ENCODE measurements around the gene RNF150. TPM values are rescaled to one million over a fixed set of nuclear protein-coding genes. Genes with fewer than 3 reads are reported as not detected.

Gene RNF150
- polyA plus RNA-seq, 3 donors = 0.21 TPM; not detected in 2

DNA sequence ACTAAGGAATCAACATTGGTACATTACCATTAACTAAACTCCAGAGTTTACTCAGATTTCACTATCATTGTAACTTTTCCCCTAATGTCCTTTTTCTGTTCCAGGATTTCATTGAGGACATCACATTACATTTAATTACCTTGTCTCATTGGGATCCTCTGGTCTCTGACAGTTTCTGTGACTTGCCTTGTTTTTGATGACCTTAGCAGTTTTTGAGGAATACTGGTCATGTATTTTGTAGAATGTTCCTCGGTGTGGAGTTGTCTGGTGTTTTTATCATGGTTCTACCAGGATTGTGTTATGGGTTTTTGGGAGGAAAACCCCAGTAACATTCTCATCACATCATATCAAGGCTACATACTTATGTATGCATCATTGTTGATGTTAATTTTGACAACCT, 281.5 kb downstream of the RNF150 start:
- H3K9me3 Mint-ChIP-seq = peaks cover 0 to 4% (median 0%) of the 10 kb centered on the region in 7 donors
- Histone ChIP-seq H3K9me3 (replicated peaks in 1 of 2; ENCODE audit: control insufficient read depth in 1 of 2, insufficient read depth in 1 of 2, low read length in 2 of 2) (no peaks in the 10 kb centered on the region), H4K20me1 (ENCODE audit: insufficient read depth, low read length) (no peaks in the 10 kb centered on the region), H3K36me3 (replicated peaks in 1 of 2; ENCODE audit: control insufficient read depth in 1 of 2, insufficient read depth in 2 of 2, low read length in 2 of 2) (no peaks in the 10 kb centered on the region), H3K9ac (ENCODE audit: insufficient read depth, low read length, poor library complexity, severe bottlenecking) (no peak overlapping the region), H3K4me3 (replicated peaks in 1 of 3; ENCODE audit: low read depth in 2 of 3, low read length in 3 of 3) (no peak overlapping the region), H3K4me1 (ENCODE audit: control insufficient read depth in 1 of 2, insufficient read depth in 2 of 2, low read length in 2 of 2) (peaks cover 4 to 5% of the 10 kb centered on the region in 2 donors), H3K79me2 (ENCODE audit: insufficient read depth, low read length) (no peaks in the 10 kb centered on the region), H3K27ac (ENCODE audit: low read depth in 1 of 2, low read length in 2 of 2) (no peak overlapping the region), H3K4me2 (replicated peaks; ENCODE audit: extremely low read depth, low read length, poor library complexity, severe bottlenecking) (no peak overlapping the region), H3K27me3 (ENCODE audit: control insufficient read depth in 2 of 2, insufficient read depth in 2 of 2, low read length in 2 of 2) (peaks cover 0 to 2% of the 10 kb centered on the region in 2 donors), H2AFZ (ENCODE audit: insufficient read depth, low read depth, low read length, poor library complexity, severe bottlenecking) (no peak overlapping the region)
- intact Hi-C loops (cut with micrococcal nuclease) = loop anchor here in 1 of 2 donors (10.0 kb wide), 2 partner anchors 167 to 497 kb away; no protein-coding TSS in a partner anchor
- peaks cover 7% of the 10 kb centered on the region for H3K4me1 Mint-ChIP-seq
- no peak overlapping the region for H3K27ac Mint-ChIP-seq
- WGBS (ENCODE audit: insufficient coverage) = no CpG with 5 or more reads among the region's 1 CpG
- H3K27me3 Mint-ChIP-seq (ENCODE audit: low read depth in 3 of 3) = peaks cover 5 to 10% (median 9%) of the 10 kb centered on the region in 3 donors
- no peaks in the 10 kb centered on the region for H3K36me3 Mint-ChIP-seq
- H3K4me3 Mint-ChIP-seq = no peak overlapping the region
- no peak for TF ChIP-seq CTCF (IDR thresholded peaks at IDR 0.05)
- no peak for DNase-seq

DNA sequence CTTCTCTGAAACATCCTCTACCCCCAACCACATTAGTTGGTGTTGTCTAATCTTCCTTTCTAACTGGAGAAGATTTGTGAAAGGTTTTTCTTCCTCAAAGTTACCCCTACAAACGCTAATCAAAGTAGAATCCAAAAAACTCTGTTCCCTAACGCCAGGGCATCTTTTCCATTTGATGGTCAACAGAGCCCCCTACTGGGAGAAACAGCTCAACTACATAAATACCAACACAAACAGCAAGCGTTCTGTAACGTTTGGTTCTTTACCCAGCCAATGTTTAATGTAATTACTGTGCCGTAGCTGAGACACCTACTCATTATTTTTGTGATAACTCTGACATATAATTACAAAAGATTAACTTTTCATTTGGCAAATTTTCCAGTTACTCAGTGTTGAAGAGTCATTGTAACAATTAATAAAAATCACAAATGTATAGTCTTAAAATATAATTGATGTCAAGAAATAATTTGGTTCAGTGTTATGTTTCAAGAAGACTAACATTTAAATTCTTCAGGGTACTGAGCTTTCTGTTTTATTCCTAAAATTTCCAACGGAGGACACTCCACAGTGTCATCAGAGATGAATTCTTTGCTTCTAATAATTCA, 282.1 kb downstream of the RNF150 start:
- Histone ChIP-seq H3K27ac (ENCODE audit: low read depth in 1 of 2, low read length in 2 of 2) (no peak overlapping the region), H3K4me1 (ENCODE audit: control insufficient read depth in 1 of 2, insufficient read depth in 2 of 2, low read length in 2 of 2) (peaks cover 4 to 5% of the 10 kb centered on the region in 2 donors), H3K4me2 (replicated peaks; ENCODE audit: extremely low read depth, low read length, poor library complexity, severe bottlenecking) (no peak overlapping the region), H3K36me3 (replicated peaks in 1 of 2; ENCODE audit: control insufficient read depth in 1 of 2, insufficient read depth in 2 of 2, low read length in 2 of 2) (no peaks in the 10 kb centered on the region), H2AFZ (ENCODE audit: insufficient read depth, low read depth, low read length, poor library complexity, severe bottlenecking) (no peak overlapping the region), H3K9ac (ENCODE audit: insufficient read depth, low read length, poor library complexity, severe bottlenecking) (no peak overlapping the region), H4K20me1 (ENCODE audit: insufficient read depth, low read length) (no peaks in the 10 kb centered on the region), H3K9me3 (replicated peaks in 1 of 2; ENCODE audit: control insufficient read depth in 1 of 2, insufficient read depth in 1 of 2, low read length in 2 of 2) (no peaks in the 10 kb centered on the region), H3K4me3 (replicated peaks in 1 of 3; ENCODE audit: low read depth in 2 of 3, low read length in 3 of 3) (no peak overlapping the region), H3K79me2 (ENCODE audit: insufficient read depth, low read length) (no peaks in the 10 kb centered on the region), H3K27me3 (ENCODE audit: control insufficient read depth in 2 of 2, insufficient read depth in 2 of 2, low read length in 2 of 2) (peaks cover 0 to 2% of the 10 kb centered on the region in 2 donors)
- intact Hi-C loops (cut with micrococcal nuclease) = loop anchor here in 1 of 2 donors (10.0 kb wide), 2 partner anchors 166 to 496 kb away; no protein-coding TSS in a partner anchor
- peak; percentile 64 to 69 (median 66) for DNase-seq
- Mint-ChIP-seq H3K36me3 (no peaks in the 10 kb centered on the region), H3K27me3 (ENCODE audit: low read depth in 3 of 3) (peaks cover 5 to 10% (median 10%) of the 10 kb centered on the region in 3 donors), H3K4me3 (no peak overlapping the region), H3K9me3 (peaks cover 0 to 4% (median 0%) of the 10 kb centered on the region in 7 donors), H3K27ac (peak overlapping the region in 2 of 7 donors; percentile 0 to 1), H3K4me1 (peaks cover 7% of the 10 kb centered on the region)
- peak; percentile 93 for TF ChIP-seq CTCF (IDR thresholded peaks at IDR 0.05)
- WGBS (ENCODE audit: insufficient coverage) = no CpG with 5 or more reads among the region's 6 CpGs

Data from CD14-positive monocyte (primary cell).